ENCODE results near the gene JAKMIP3.

JAKMIP3 gene

GRCh38 chr10:132107949-132108877 is 42.5 kb downstream of the JAKMIP3 start:
- H3K4me1 ChIP-seq (ENCODE audit: control insufficient read depth, low read length), result no peaks in the 10 kb centered on the region
- H3K4me3 ChIP-seq (ENCODE audit: low read length), result no peak overlapping the region
- H3K9me2 ChIP-seq (replicated peaks; ENCODE audit: control insufficient read depth, low read length), result no peaks in the 10 kb centered on the region
- H3K36me3 ChIP-seq (ENCODE audit: control insufficient read depth, low read length), result no peaks in the 10 kb centered on the region
- H3K27me3 ChIP-seq (ENCODE audit: control insufficient read depth, low read length), result no peaks in the 10 kb centered on the region
- H4K20me1 ChIP-seq (ENCODE audit: control insufficient read depth, insufficient read depth, low read depth, low read length), result no peaks in the 10 kb centered on the region
- no peak overlapping the region for H3K4me2 ChIP-seq (ENCODE audit: low read length)
- H3K27ac ChIP-seq (ENCODE audit: low read depth, low read length), result no peak overlapping the region
- no peaks in the 10 kb centered on the region for H3F3A ChIP-seq (ENCODE audit: control insufficient read depth, insufficient read depth)
- TF ChIP-seq CTCF (IDR thresholded peaks at IDR 0.05; ENCODE audit: low read depth, low read length, poor library complexity, severe bottlenecking) (no peak), EZH2phosphoT487 (IDR thresholded peaks at IDR 0.05; ENCODE audit: borderline replicate concordance, low read length) (no peak)
- no peaks in the 10 kb centered on the region for H3K79me2 ChIP-seq (ENCODE audit: control insufficient read depth, low read length)
- H3K9me3 ChIP-seq (ENCODE audit: control insufficient read depth, insufficient read depth, low read length), result no peaks in the 10 kb centered on the region

- no peak overlapping the region for H3K4me3 ChIP-seq (ENCODE audit: low read length)
- TF ChIP-seq EZH2phosphoT487 (IDR thresholded peaks at IDR 0.05; ENCODE audit: borderline replicate concordance, low read length) (no peak), CTCF (IDR thresholded peaks at IDR 0.05; ENCODE audit: low read depth, low read length, poor library complexity, severe bottlenecking) (no peak)
- no peaks in the 10 kb centered on the region for H3K36me3 ChIP-seq (ENCODE audit: control insufficient read depth, low read length)
- H3F3A ChIP-seq (ENCODE audit: control insufficient read depth, insufficient read depth), result no peaks in the 10 kb centered on the region
- no peak overlapping the region for H3K27ac ChIP-seq (ENCODE audit: low read depth, low read length)
- no peaks in the 10 kb centered on the region for H3K4me1 ChIP-seq (ENCODE audit: control insufficient read depth, low read length)
- no peaks in the 10 kb centered on the region for H3K9me3 ChIP-seq (ENCODE audit: control insufficient read depth, insufficient read depth, low read length)
- no peaks in the 10 kb centered on the region for H3K27me3 ChIP-seq (ENCODE audit: control insufficient read depth, low read length)
- H3K9me2 ChIP-seq (replicated peaks; ENCODE audit: control insufficient read depth, low read length), result no peaks in the 10 kb centered on the region
- H3K79me2 ChIP-seq (ENCODE audit: control insufficient read depth, low read length), result no peaks in the 10 kb centered on the region
- H3K4me2 ChIP-seq (ENCODE audit: low read length), result no peak overlapping the region
- no peaks in the 10 kb centered on the region for H4K20me1 ChIP-seq (ENCODE audit: control insufficient read depth, insufficient read depth, low read depth, low read length)
Measured at GRCh38 chr10:132109341-132110110, 43.8 kb downstream of the JAKMIP3 start.

GRCh38 chr10:132110111-132110521 is 44.4 kb downstream of the JAKMIP3 start:
- H3K27ac ChIP-seq (ENCODE audit: low read depth, low read length), result no peak overlapping the region
- H3K9me3 ChIP-seq (ENCODE audit: control insufficient read depth, insufficient read depth, low read length), result no peaks in the 10 kb centered on the region
- no peak overlapping the region for H3K4me2 ChIP-seq (ENCODE audit: low read length)
- no peaks in the 10 kb centered on the region for H3K4me1 ChIP-seq (ENCODE audit: control insufficient read depth, low read length)
- H4K20me1 ChIP-seq (ENCODE audit: control insufficient read depth, insufficient read depth, low read depth, low read length), result no peaks in the 10 kb centered on the region
- no peak overlapping the region for H3K4me3 ChIP-seq (ENCODE audit: low read length)
- H3K9me2 ChIP-seq (replicated peaks; ENCODE audit: control insufficient read depth, low read length), result no peaks in the 10 kb centered on the region
- no peaks in the 10 kb centered on the region for H3K27me3 ChIP-seq (ENCODE audit: control insufficient read depth, low read length)
- TF ChIP-seq CTCF (IDR thresholded peaks at IDR 0.05; ENCODE audit: low read depth, low read length, poor library complexity, severe bottlenecking) (no peak), EZH2phosphoT487 (IDR thresholded peaks at IDR 0.05; ENCODE audit: borderline replicate concordance, low read length) (no peak)
- no peaks in the 10 kb centered on the region for H3F3A ChIP-seq (ENCODE audit: control insufficient read depth, insufficient read depth)
- H3K36me3 ChIP-seq (ENCODE audit: control insufficient read depth, low read length), result no peaks in the 10 kb centered on the region
- no peaks in the 10 kb centered on the region for H3K79me2 ChIP-seq (ENCODE audit: control insufficient read depth, low read length)

Measured in DOHH2 (cell line).